ENCODE results near the gene IRF2. TPM values are rescaled to one million over a fixed set of nuclear protein-coding genes. Genes with fewer than 3 reads are reported as not detected.

IRF2 gene
- total RNA-seq, 2 experiments from 2014 or later: 11.4 to 14.9 TPM

- ATAC-seq (ENCODE audit: poor library complexity) (no peak), DNase-seq (no peak)
- Mint-ChIP-seq H3K4me3 (no peak overlapping the region), H3K9me3 (no peaks in the 10 kb centered on the region), H3K4me1 (ENCODE audit: low read depth) (peaks cover 10% of the 10 kb centered on the region), H3K36me3 (ENCODE audit: low read depth) (no peaks in the 10 kb centered on the region), H3K27me3 (no peaks in the 10 kb centered on the region), H3K27ac (no peak overlapping the region)
- H3K27ac ChIP-seq (ENCODE audit: low read depth in 1 of 2, low read length in 2 of 2): no peak overlapping the region
- intact Hi-C loops (cut with DNase I, micrococcal nuclease): no loop called here
- H3K4me1 ChIP-seq (ENCODE audit: insufficient read depth, low read length): peaks cover 11% of the 10 kb centered on the region
- no peaks in the 10 kb centered on the region for H3K9me3 ChIP-seq (ENCODE audit: control insufficient read depth in 1 of 2, insufficient read depth in 1 of 2, low read length in 2 of 2)
- POLR2A ChIA-PET: no interaction called here
- H3K27me3 ChIP-seq (ENCODE audit: control insufficient read depth in 1 of 2, insufficient read depth in 2 of 2, low read length in 2 of 2): no peaks in the 10 kb centered on the region
- H3K4me3 ChIP-seq (ENCODE audit: low read length): no peak overlapping the region
- CTCF ChIA-PET: interaction anchor here (1.1 kb wide), 1 partner anchor 92 kb away, joined by 3 read pairs; no protein-coding TSS in a partner anchor
- H3K36me3 ChIP-seq (ENCODE audit: insufficient read depth, low read length): no peaks in the 10 kb centered on the region
- no peak for TF ChIP-seq CTCF (IDR thresholded peaks at IDR 0.05)
Measured at GRCh38 chr4:184355857-184356256, 118.5 kb downstream of the IRF2 start.

GRCh38 chr4:184355111-184355604 is 119.2 kb downstream of the IRF2 start:
- intact Hi-C loops (cut with DNase I, micrococcal nuclease): no loop called here
- peaks cover 11% of the 10 kb centered on the region for H3K4me1 ChIP-seq (ENCODE audit: insufficient read depth, low read length)
- TF ChIP-seq CTCF (IDR thresholded peaks at IDR 0.05): no peak
- Mint-ChIP-seq H3K27me3 (no peaks in the 10 kb centered on the region), H3K4me3 (no peak overlapping the region), H3K36me3 (ENCODE audit: low read depth) (no peaks in the 10 kb centered on the region), H3K4me1 (ENCODE audit: low read depth) (peaks cover 10% of the 10 kb centered on the region), H3K9me3 (no peaks in the 10 kb centered on the region), H3K27ac (peak overlapping the region; percentile 15)
- ChIA-PET POLR2A (interaction anchor here (1.4 kb wide), 1 partner anchor 119 kb away, joined by 6 read pairs; the partner anchor contains the start of gene IRF2), CTCF (interaction anchor here (1.6 kb wide), 1 partner anchor 27 kb away, joined by 3 read pairs; no protein-coding TSS in a partner anchor)
- ATAC-seq (ENCODE audit: poor library complexity): no peak
- H3K27ac ChIP-seq (ENCODE audit: low read depth in 1 of 2, low read length in 2 of 2): no peak overlapping the region
- peaks cover 0 to 3% of the 10 kb centered on the region in 2 experiments for H3K27me3 ChIP-seq (ENCODE audit: control insufficient read depth in 1 of 2, insufficient read depth in 2 of 2, low read length in 2 of 2)
- no peaks in the 10 kb centered on the region for H3K9me3 ChIP-seq (ENCODE audit: control insufficient read depth in 1 of 2, insufficient read depth in 1 of 2, low read length in 2 of 2)
- DNase-seq: peak in 4 of 14 experiments; percentile 26 to 74 (median 54)
- H3K4me3 ChIP-seq (ENCODE audit: low read length): no peak overlapping the region
- H3K36me3 ChIP-seq (ENCODE audit: insufficient read depth, low read length): no peaks in the 10 kb centered on the region

GRCh38 chr4:184352891-184353290 is 121.5 kb downstream of the IRF2 start:
- intact Hi-C loops (cut with DNase I, micrococcal nuclease): no loop called here
- H3K27ac Mint-ChIP-seq: no peak overlapping the region
- peaks cover 10% of the 10 kb centered on the region for H3K4me1 Mint-ChIP-seq (ENCODE audit: low read depth)
- Histone ChIP-seq H3K36me3 (ENCODE audit: insufficient read depth, low read length) (no peaks in the 10 kb centered on the region), H3K4me1 (ENCODE audit: insufficient read depth, low read length) (peaks cover 14% of the 10 kb centered on the region), H3K27me3 (ENCODE audit: control insufficient read depth in 1 of 2, insufficient read depth in 2 of 2, low read length in 2 of 2) (peaks cover 0 to 3% of the 10 kb centered on the region in 2 experiments), H3K27ac (ENCODE audit: low read depth in 1 of 2, low read length in 2 of 2) (no peak overlapping the region), H3K9me3 (ENCODE audit: control insufficient read depth in 1 of 2, insufficient read depth in 1 of 2, low read length in 2 of 2) (no peaks in the 10 kb centered on the region), H3K4me3 (ENCODE audit: low read length) (no peak overlapping the region)
- H3K27me3 Mint-ChIP-seq: peaks cover 10% of the 10 kb centered on the region
- DNase-seq (no peak), ATAC-seq (ENCODE audit: poor library complexity) (no peak)
- no peak for TF ChIP-seq CTCF (IDR thresholded peaks at IDR 0.05)
- no peaks in the 10 kb centered on the region for H3K36me3 Mint-ChIP-seq (ENCODE audit: low read depth)
- no peaks in the 10 kb centered on the region for H3K9me3 Mint-ChIP-seq
- CTCF ChIA-PET: no interaction called here
- H3K4me3 Mint-ChIP-seq: no peak overlapping the region
- POLR2A ChIA-PET: interaction anchor here (0.7 to 1.6 kb wide), 2 partner anchors 9 to 35 kb away, joined by 3 to 4 read pairs; no protein-coding TSS in a partner anchor
